GM21723 (cell line): ENCODE data around the gene XAGE1B.
"Not testable (repeated sequence)": the region's sequence is repeated elsewhere in the genome, so short reads cannot be mapped to it uniquely, and the experiment has no call there.

Experiments used
- ATAC-seq: cut with Tn5 transposase; IDR thresholded peaks from one replicate; pipeline ENCODE4 v1.9.1; 2021; ENCODE audit warnings: mild to moderate bottlenecking, moderate library complexity; ENCODE audit not compliant: unreplicated experiment

Gene XAGE1B, protein sequence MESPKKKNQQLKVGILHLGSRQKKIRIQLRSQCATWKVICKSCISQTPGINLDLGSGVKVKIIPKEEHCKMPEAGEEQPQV

DNA sequence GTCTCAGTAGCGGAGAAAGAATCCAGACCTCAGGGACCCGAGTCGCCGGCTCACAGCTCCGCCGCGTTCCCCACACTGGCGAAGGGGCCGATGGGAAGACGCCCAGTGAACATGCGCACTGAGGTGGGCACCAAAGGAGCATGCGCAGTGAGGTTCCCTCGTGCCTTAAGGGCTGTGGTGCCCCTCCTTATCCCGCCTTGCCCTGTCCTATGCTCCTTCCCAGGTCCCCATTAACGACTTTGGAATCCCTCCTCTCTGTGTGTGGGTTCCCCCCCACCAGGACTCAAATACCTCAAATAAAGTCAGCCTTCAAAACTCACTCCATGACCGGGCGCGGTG, at the start of gene XAGE1B:
XAGE1B (minus strand) TSS at position 77 of the 339 bp plus-strand sequence. CDS start 1,536 bp downstream, outside the sequence.
- not testable (repeated sequence) for ATAC-seq

DNA sequence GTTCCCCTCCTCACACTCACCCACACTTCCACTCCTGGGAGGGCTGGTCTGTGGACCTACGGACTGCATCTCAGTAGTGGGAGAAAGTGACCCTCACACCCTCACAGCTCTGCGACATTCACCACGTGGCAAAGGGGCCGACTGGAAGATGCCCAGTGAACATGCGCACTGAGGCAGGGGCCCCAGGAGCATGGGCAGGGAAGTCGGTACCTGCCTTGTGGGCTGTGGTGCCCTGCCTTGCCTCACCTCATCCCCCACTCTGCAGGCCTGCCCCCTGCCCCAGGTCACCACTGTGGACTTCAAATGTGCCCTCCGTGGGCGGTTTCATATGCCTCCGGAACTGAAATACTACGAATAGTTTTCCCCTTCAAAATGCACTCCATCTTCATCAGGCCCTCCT, 46.2 kb upstream of the XAGE1B start:
- ATAC-seq: no peak

DNA sequence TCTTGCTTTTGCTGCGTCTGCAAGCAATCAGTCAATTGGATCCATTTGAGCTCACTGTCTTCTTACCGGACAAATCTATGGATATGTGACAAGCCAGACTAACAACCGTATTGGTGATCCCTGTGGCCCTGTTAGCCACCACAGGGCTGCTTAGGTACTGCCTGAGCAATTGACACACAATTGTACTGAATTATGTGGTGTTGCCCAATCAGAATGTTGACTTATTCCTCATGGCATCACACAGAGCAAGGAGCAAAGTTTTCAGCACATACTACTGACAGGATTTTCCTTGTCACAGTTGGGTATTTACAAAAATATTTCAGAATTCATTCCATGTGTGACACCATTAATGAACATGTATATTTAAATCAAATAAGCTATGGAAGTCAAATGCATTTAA, 41.3 kb upstream of the XAGE1B start:
- ATAC-seq: no peak

DNA sequence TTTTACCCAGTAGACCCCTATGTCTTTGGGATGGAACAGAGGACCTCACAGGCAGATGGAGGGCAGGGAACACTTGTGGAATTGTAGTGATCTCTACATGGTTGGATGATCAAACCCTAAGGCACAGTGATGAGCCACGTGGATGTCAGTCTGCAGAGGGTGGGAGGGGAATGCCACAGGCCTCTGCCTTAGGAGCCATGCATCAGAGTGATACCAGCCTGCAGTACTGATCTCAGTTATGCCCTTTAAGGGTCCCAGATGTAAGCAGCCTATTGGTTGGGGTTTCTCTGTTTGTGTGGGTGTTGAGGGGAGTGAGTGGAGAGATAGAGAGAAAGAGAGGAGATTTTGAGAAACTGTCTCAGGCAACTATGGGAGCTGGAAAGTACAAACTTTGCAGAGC, 39.9 kb upstream of the XAGE1B start:
- ATAC-seq: no peak

- ATAC-seq: no peak
Measured at GRCh38 chrX:52553995-52554642, 37.3 kb upstream of the XAGE1B start.

DNA sequence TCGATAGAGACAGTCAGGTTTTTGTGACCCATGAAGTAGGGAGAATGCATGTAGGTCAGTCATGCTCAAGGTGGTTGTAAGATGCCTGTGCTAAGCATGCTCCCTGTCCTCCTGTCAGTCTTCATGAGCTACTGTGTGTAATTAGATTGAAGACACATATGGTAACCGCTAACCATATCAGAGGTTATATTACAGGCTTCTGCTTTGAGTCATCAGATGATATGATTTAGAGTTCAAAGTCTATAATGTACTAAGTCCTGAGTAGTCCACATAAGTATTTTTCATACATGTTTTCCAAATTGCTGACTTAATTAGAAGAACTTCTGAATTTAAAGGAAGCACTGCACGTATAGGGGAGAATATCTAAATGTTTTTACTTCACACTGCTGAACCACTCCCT, 31.9 kb upstream of the XAGE1B start:
- not testable (repeated sequence) for ATAC-seq

DNA sequence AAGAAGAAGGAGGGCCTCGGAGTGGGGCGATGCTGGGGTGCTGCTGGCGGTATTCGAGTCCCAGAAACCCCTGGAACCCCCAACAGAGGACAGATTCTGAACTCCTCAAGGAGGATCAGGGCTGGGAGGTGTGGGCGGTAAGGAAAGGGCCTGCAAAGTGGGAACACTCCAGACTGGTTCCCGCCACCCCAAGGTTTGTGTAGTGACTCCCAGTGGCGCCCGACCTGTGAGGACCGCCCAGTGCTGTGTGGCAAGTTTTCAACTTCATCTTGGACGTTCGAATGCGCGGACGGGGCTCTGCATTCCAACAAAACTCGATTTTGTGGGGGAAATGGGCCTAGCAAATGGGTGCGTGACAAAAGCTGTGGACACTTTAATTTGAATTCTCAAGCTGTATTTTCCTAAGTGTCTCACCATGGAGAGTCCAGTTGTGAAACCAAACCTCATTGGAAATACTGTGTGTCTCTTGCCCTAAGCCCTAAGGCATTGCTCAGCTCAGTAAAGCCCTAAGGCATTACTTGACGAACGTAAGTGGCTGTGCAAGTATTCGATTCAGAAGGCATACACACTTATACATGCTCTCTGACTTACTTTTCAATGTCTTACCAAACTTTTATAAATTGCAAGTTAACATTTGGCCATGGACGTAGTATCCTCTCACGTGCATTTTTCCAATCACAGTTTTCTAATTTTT, 27.4 kb upstream of the XAGE1B start:
- no peak for ATAC-seq

- no peak for ATAC-seq
Measured at GRCh38 chrX:52542311-52542710, 25.4 kb upstream of the XAGE1B start.

DNA sequence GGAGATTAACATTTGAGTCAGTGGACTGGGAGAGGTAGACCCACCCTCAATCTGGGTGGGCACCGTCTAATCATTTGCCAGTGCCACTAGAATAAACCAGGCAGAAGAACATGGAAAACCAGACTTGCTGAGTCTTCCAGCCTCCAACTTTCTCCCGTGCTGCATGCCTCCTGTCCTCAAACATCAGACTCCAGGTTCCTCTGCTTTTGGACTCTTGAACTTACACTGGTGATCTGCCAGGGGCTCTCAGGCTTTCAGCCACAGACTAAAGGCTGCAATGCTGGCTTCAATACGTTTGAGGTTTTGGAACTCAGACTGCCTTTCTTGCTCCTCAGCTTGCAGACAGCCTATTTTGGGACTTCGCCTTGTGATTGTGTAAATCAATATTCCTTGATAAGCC, 24.2 kb upstream of the XAGE1B start:
- ATAC-seq: not testable (repeated sequence)

- ATAC-seq: not testable (repeated sequence)
Measured at GRCh38 chrX:52516110-52516986, 515 bp downstream of the XAGE1B start.

GRCh38 chrX:52511126-52511525, 5.7 kb downstream of the XAGE1B start:
- not testable (repeated sequence) for ATAC-seq

- no peak for ATAC-seq
Measured at GRCh38 chrX:52509916-52510315, 6.9 kb downstream of the XAGE1B start.

GRCh38 chrX:52507331-52507730, 9.5 kb downstream of the XAGE1B start:
- no peak for ATAC-seq

DNA sequence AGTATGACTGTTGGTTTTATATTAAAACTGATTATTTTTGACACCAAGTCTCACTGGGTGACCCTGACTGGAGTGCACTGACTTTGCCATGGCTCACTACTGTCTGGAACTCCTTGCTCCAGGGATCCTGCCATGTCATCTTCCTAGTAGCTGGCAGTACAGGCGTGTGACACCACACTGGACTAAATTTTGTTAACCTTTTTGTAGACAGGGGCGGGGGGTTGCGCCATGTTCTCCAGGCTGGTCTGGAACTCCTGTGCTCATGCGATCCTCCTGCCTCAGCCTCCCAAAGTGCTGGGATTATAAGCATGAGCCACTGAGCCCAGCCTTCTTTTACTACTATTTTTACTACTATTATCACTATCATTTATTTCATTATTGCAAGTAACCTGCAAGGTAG, 12.3 kb downstream of the XAGE1B start:
- no peak for ATAC-seq

DNA sequence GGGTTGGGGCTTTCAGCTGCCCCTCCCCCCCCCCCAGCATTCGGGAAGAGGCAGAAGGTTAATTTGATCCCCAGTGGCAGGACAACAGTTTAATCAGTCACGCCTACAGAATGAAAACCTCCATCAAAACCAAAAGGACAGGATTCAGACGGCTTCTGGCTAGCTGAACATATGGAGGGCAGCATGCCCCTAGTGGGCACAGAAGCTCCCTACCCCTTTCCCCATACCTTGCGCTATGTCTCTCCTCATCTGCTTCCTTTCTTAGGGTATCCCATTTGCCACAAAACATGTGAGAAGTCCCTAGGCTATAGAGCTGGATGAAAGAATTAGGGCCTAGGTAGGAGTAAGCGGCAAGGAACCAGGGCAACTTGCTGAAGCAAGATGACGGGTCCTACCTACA, 15.5 kb downstream of the XAGE1B start:
- not testable (repeated sequence) for ATAC-seq

DNA sequence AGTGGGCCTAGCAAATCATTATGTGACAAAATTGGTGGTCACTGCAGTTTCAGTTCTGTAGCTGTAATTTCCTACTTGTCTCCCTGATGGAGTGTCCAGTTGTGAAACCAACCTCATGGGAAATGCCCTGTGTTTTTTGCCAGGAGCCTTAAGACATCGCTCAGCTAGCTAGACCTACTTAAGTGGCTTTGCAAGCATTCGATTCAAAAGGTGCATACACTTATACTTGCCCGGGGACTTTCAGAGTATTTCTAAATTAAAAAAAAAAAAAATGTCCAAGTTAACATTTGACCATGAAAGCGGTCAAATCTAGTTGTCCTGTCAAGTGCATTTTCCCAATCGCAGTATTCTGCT, 20.5 kb downstream of the XAGE1B start:
- ATAC-seq: not testable (repeated sequence)

GRCh38 chrX:52495545-52496418, 21.1 kb downstream of the XAGE1B start, which contains the start of gene XAGE1A:
XAGE1A (plus strand) TSS chrX:52495808; CDS start chrX:52497362, 1,554 bp downstream.
- ATAC-seq: not testable (repeated sequence)

GRCh38 chrX:52471301-52471700, 45.6 kb downstream of the XAGE1B start:
- not testable (repeated sequence) for ATAC-seq
